GM18873 (cell line): Measurements from ENCODE around the gene CYP11A1.

Experiments used
- ATAC-seq: cut with Tn5 transposase; IDR thresholded peaks from one replicate; pipeline ENCODE4 v1.9.1; 2021; ENCODE audit warnings: mild to moderate bottlenecking, moderate library complexity, moderate number of reproducible peaks; ENCODE audit not compliant: unreplicated experiment, low FRiP score

CYP11A1 gene

DNA sequence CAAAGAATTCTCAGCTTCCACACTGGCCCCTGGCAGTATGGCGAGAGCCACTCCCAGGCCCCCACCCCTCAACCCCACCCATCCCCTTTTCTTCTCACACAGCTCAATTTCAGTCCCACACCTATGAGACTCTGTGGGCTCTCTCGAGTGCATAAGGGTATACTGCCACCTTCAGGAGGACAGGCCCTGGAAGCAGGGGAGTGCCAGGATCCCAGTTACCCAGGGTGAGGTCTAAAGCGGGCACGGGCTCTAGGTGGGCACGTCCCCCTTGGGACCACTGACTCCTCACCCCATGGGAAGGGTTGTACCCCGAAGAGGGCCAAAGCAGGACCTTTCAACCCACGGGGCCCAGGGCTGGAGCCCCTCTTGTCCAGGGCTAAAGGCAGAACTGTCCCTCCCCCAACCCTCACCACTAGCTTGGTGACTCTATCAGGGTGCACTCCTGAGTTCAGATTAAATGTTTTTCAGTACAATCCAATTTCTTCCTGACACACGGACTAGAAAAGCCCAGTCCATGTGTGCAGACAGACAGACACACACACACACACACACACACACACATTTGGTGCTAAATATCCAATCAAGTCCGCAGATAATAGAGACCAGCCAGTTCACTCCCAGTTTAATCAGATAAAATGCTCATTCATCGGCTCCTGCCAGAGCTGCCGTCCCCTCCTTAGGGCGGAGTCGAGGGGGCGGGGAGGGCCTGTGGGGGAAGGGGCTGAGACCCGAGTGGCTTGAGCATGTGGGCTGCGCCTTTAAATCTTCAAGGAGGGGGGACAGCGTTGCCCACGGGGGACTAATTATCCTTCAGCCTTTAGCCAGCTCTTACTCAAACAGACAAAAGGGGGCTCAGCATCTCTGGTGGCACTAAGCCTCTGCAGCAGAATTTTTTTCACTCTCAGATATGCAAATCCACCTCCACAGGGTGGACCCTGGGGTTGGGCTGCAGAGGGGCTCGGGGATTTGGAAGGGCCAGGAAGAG, 59.3 kb downstream of the CYP11A1 start:
- no peak for ATAC-seq

- ATAC-seq, result no peak
Measured at GRCh38 chr15:74306781-74307217, 60.6 kb downstream of the CYP11A1 start.

DNA sequence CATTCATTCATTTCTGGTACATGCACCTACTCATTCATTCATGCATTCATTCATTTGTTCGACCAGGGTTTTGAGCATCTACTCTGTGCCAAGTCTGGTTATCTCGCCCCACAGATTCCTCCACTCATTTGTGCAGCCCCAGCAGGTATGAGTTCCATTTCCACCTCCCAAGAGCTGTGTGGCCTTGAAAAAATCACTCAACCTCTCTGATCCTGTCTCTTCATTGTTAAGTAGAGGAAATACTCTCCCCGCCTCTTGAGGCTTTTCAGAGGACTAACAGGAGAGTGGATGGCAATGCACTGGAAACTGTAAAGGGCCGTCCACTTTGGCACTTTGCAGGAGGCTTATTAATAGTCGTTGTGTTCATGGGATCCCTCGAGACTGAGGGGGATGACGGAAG, 61.8 kb downstream of the CYP11A1 start:
- no peak for ATAC-seq

DNA sequence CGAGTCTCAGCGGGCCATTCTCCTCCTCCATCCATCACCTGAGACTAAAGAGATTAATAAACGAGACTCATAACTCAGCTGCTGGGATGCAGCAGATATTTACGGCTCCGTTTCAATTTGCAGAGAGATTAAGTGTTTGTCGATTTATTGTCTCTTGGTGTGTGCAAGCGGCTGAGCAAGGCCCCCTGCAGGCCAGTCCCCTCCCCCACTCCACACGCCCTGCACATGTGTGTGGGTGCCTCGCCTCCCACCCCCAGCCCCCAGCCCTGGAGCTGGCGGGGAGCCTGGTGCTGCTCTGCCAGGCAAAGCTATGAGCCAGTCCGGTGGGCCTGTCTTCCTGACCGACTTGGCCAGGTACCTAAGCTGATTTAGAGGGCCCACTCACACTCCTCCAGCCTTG, 63.0 kb downstream of the CYP11A1 start:
- ATAC-seq, result no peak

DNA sequence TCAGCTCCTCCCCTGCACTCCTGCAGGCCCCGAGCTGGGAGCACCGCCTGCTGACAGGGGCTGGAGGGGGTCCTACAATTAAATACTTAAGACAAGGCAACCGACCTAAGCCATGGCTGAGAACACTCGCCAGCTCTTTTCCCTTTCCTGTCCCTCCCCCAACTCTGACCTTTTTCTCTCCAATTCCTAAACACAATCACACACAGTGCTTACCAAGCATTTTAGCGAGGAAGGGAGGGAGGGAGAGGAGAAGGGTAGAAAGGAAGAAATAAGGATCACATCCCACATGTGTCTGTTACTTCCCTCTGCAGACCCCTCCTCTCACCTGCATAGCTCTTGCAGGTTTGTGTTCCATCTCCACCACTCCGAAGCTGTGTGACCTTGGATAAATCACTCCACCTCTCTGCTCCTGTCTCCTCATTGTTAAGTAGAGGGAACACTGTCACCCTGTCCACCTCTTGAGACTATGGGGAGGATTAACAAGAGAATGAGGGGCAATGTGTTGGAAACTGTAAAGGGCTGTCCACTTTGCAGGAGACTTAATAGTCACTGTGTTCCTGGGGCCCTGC, 63.6 kb downstream of the CYP11A1 start:
- ATAC-seq, result no peak

GRCh38 chr15:74302821-74303359, 64.6 kb downstream of the CYP11A1 start:
- no peak for ATAC-seq

- no peak for ATAC-seq
Measured at GRCh38 chr15:74301583-74302361, 65.7 kb downstream of the CYP11A1 start.

GRCh38 chr15:74300057-74300795, 67.2 kb downstream of the CYP11A1 start:
- no peak for ATAC-seq

DNA sequence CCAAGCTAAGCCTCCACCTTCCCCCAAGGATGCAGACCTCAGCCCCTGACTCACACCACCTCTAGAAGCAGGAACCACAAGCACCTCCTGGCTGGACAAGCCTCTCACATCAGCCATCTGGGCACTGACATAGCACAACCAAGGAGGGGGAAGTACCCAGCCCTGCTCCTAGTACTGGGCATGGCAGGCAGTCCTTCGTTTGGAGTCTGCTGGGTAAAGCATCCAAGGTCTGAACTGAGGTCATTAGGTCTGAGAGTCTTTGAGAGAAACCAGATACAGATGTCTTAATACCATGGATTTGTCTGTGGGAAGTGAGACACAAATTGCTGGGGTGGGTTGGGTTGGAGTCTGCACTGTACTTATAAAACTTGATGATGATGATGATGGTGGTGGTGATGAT, 69.6 kb downstream of the CYP11A1 start:
- no peak for ATAC-seq

- no peak for ATAC-seq
Measured at GRCh38 chr15:74295800-74296199, 71.6 kb downstream of the CYP11A1 start.

DNA sequence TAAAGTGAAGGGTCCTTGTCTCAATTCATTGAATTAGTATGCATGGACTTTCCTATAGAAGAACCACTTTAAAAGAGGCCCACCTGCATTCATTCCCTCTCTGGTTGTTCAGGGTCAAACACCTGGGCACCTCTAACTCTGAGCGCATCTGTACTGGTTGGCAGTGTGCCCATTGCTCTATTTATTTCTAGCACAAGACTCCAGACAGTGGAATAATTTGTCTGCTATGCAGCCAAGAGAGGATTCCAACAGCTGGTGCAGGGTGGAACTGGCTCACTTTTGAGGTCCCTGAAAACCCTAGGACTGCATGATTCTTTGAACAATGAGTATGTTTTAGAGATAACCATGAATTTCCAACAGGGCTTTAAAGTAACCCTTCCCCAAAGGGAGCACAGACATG, 73.4 kb downstream of the CYP11A1 start:
- ATAC-seq, result no peak

- no peak for ATAC-seq
Measured at GRCh38 chr15:74293021-74293810, 74.2 kb downstream of the CYP11A1 start.

DNA sequence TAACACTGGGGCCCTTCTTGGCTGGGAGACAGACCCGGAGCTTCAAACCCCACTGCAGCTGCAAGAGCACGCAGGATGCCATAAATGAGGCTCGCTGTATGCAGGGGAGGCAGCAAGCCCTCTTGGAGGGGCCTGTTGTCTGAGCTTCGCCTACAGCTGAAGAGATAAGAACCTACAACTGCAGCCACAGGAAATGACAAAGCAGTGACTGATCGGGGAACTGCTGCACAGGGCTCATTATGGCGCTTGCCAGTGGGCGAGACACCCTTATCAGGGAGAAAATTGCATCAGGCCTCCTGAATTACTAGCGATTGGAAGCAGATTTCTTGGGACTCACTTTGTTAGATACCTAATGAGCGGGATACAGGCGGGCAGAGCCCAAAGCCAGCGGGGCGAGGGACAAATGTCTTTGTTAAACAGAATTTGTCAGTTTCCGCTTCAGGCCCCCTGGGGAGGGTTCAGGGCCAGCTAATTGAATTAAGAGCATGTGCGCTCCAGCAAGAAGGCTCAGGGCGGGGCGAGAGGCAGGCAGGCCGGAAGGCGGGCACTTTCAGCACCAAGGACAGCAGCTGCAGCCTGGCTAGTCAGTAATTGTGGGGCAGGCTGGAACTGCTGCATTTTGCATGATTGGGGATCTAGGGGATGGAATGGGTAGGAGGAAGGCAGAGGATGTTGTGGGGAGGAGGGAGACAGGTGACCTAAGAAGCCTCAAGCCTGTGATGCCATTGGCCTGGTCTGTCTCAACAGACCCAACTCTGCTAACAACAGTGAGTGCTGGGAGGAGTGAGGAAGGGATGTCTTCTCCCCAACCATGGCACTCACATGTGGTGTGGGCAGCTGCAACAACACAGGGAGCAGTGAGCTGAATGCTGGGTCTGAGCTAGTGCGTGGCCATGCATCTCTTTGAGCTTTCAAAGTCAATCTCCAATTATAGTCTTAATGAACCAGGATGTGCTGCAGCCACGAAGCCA, 76.1 kb downstream of the CYP11A1 start:
- ATAC-seq, result no peak

DNA sequence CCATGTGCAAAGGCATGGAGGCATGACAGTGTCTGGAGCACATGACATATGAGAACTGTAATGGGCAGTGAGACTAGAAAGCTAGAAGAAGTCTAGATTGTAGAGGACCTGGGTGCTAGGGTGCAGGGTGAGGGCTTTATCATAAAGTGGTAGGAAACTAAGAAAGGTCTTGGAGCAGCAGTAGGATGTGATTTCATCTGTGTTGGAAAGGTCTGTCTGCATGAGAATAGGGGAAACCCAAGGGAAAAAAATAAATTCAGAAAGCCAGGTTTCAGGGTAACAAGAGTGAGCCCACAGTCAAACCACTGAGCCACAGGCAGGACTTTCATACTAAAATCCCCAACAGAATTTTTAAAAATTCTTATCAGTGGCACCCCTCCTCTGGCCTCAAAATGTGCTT, 76.8 kb downstream of the CYP11A1 start:
- no peak for ATAC-seq

DNA sequence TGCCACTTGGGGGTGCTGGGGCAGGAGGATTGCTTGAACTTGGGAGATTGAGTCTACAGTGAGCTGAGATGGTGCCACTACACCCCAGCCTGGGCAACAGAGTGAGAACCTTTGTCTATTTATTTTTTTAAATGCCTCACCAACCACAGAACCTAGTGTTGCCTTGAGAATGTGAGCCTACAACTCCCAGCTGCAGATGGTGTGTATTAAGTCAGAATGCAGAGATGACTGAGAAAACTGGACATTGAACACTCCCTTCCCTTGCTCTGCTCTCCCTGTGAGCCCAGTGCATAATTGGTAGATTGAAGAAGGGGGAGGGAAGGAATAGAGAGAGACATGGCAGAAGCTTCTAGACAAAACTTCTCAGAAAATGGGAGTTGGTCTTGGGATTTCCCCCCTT, 77.8 kb downstream of the CYP11A1 start:
- ATAC-seq, result no peak
